Measurements from ENCODE around the gene PNLDC1. TPM values are rescaled to one million over a fixed set of nuclear protein-coding genes. Genes with fewer than 3 reads are reported as not detected.
"Not testable (repeated sequence)": the region's sequence is repeated elsewhere in the genome, so short reads cannot be mapped to it uniquely, and the experiment has no call there.

The PNLDC1 gene
- total RNA-seq, 2 experiments from 2014 or later: 0.57 to 0.79 TPM

GRCh38 chr6:159807150-159807858 lies 7.2 kb downstream of the PNLDC1 start:
- CTCF ChIA-PET: interaction anchor here (0.8 to 1.4 kb wide), 2 partner anchors 16 to 84 kb away, joined by 3 read pairs; no protein-coding TSS in a partner anchor
- POLR2A ChIA-PET: no interaction called here
- no peak overlapping the region for H3K27ac Mint-ChIP-seq

GRCh38 chr6:159808647-159809046 lies 8.6 kb downstream of the PNLDC1 start:
- Mint-ChIP-seq H3K4me3 (no peak overlapping the region), H3K9me3 (ENCODE audit: insufficient read depth) (no peaks in the 10 kb centered on the region), H3K27ac (no peak overlapping the region), H3K27me3 (ENCODE audit: low read depth) (no peaks in the 10 kb centered on the region), H3K4me1 (ENCODE audit: low read depth) (peaks cover 4% of the 10 kb centered on the region), H3K36me3 (ENCODE audit: low read depth) (no peaks in the 10 kb centered on the region)
- DNase-seq (no peak), ATAC-seq (no peak)
- CTCF ChIA-PET: no interaction called here
- POLR2A ChIA-PET: no interaction called here

More at GRCh38 chr6:159807150-159807858, 7.2 kb downstream of the PNLDC1 start:
- Mint-ChIP-seq H3K27me3 (ENCODE audit: low read depth) (no peaks in the 10 kb centered on the region), H3K4me1 (ENCODE audit: low read depth) (peaks cover 4% of the 10 kb centered on the region), H3K9me3 (ENCODE audit: insufficient read depth) (no peaks in the 10 kb centered on the region), H3K36me3 (ENCODE audit: low read depth) (no peaks in the 10 kb centered on the region), H3K4me3 (no peak overlapping the region)
- ATAC-seq (no peak), DNase-seq (no peak)

- Mint-ChIP-seq H3K36me3 (ENCODE audit: low read depth) (no peaks in the 10 kb centered on the region), H3K9me3 (ENCODE audit: insufficient read depth) (no peaks in the 10 kb centered on the region), H3K4me3 (no peak overlapping the region), H3K27ac (no peak overlapping the region), H3K27me3 (ENCODE audit: low read depth) (no peaks in the 10 kb centered on the region), H3K4me1 (ENCODE audit: low read depth) (peaks cover 4% of the 10 kb centered on the region)
- CTCF ChIA-PET: no interaction called here
- POLR2A ChIA-PET: no interaction called here
- DNase-seq (no peak), ATAC-seq (no peak)
Observed at GRCh38 chr6:159809149-159809548, 9.1 kb downstream of the PNLDC1 start.

GRCh38 chr6:159813781-159814180 lies 13.7 kb downstream of the PNLDC1 start:
- Mint-ChIP-seq H3K4me3 (no peak overlapping the region), H3K4me1 (ENCODE audit: low read depth) (peaks cover 4% of the 10 kb centered on the region), H3K27ac (no peak overlapping the region), H3K9me3 (ENCODE audit: insufficient read depth) (no peaks in the 10 kb centered on the region), H3K27me3 (ENCODE audit: low read depth) (no peaks in the 10 kb centered on the region), H3K36me3 (ENCODE audit: low read depth) (no peaks in the 10 kb centered on the region)
- ChIA-PET POLR2A (no interaction called here), CTCF (no interaction called here)
- no peak for DNase-seq
- ATAC-seq: no peak

GRCh38 chr6:159815410-159815809 lies 15.3 kb downstream of the PNLDC1 start:
- H3K9me3 Mint-ChIP-seq (ENCODE audit: insufficient read depth): no peaks in the 10 kb centered on the region
- CTCF ChIA-PET: no interaction called here
- peaks cover 13% of the 10 kb centered on the region for H3K4me1 Mint-ChIP-seq (ENCODE audit: low read depth)
- DNase-seq (no peak), ATAC-seq (no peak)
- H3K36me3 Mint-ChIP-seq (ENCODE audit: low read depth): no peaks in the 10 kb centered on the region
- H3K27me3 Mint-ChIP-seq (ENCODE audit: low read depth): no peaks in the 10 kb centered on the region
- POLR2A ChIA-PET: no interaction called here
- no peak overlapping the region for H3K4me3 Mint-ChIP-seq
- H3K27ac Mint-ChIP-seq: no peak overlapping the region

- DNase-seq; POLR2A ChIA-PET; H3K9me3 Mint-ChIP-seq (ENCODE audit: insufficient read depth); H3K27me3 Mint-ChIP-seq (ENCODE audit: low read depth); ATAC-seq; H3K4me3 Mint-ChIP-seq; CTCF ChIA-PET; H3K36me3 Mint-ChIP-seq (ENCODE audit: low read depth): not testable (repeated sequence)
- H3K27ac Mint-ChIP-seq: peak overlapping the region; percentile 14
- peaks cover 23% of the 10 kb centered on the region for H3K4me1 Mint-ChIP-seq (ENCODE audit: low read depth)
Observed at GRCh38 chr6:159816775-159817174, 16.7 kb downstream of the PNLDC1 start.

- DNase-seq (no peak), ATAC-seq (no peak)
- Mint-ChIP-seq H3K27me3 (ENCODE audit: low read depth) (no peaks in the 10 kb centered on the region), H3K27ac (no peak overlapping the region), H3K36me3 (ENCODE audit: low read depth) (no peaks in the 10 kb centered on the region), H3K4me1 (ENCODE audit: low read depth) (peaks cover 23% of the 10 kb centered on the region), H3K9me3 (ENCODE audit: insufficient read depth) (no peaks in the 10 kb centered on the region), H3K4me3 (no peak overlapping the region)
- ChIA-PET POLR2A (interaction anchor here (5.2 kb wide), 1 partner anchor 28 kb away, joined by 24 read pairs; the partner anchor contains the start of genes MRPL18 and TCP1), CTCF (interaction anchor here (0.6 kb wide), 1 partner anchor 28 kb away, joined by 3 read pairs; no protein-coding TSS in a partner anchor)
Observed at GRCh38 chr6:159817951-159818739, 18.1 kb downstream of the PNLDC1 start.

GRCh38 chr6:159819098-159819497 lies 19.0 kb downstream of the PNLDC1 start:
- H3K27me3 Mint-ChIP-seq (ENCODE audit: low read depth): no peaks in the 10 kb centered on the region
- ATAC-seq: no peak
- H3K9me3 Mint-ChIP-seq (ENCODE audit: insufficient read depth): no peaks in the 10 kb centered on the region
- DNase-seq: no peak
- ChIA-PET POLR2A (interaction anchor here (5.2 kb wide), 1 partner anchor 29 kb away, joined by 24 read pairs; the partner anchor contains the start of genes MRPL18 and TCP1), CTCF (interaction anchor here (1.4 kb wide), 1 partner anchor 34 kb away, joined by 4 read pairs; no protein-coding TSS in a partner anchor)
- H3K4me3 Mint-ChIP-seq: peak overlapping the region; percentile 72
- H3K36me3 Mint-ChIP-seq (ENCODE audit: low read depth): no peaks in the 10 kb centered on the region
- H3K27ac Mint-ChIP-seq: peak overlapping the region; percentile 95
- H3K4me1 Mint-ChIP-seq (ENCODE audit: low read depth): peaks cover 23% of the 10 kb centered on the region

GRCh38 chr6:159819932-159820640 lies 20.0 kb downstream of the PNLDC1 start:
- CTCF ChIA-PET: interaction anchor here (0.8 to 1.4 kb wide), 2 partner anchors 14 to 33 kb away, joined by 3 to 4 read pairs; no protein-coding TSS in a partner anchor
- ATAC-seq: peak; percentile 85
- H3K4me1 Mint-ChIP-seq (ENCODE audit: low read depth): peaks cover 23% of the 10 kb centered on the region
- no peaks in the 10 kb centered on the region for H3K36me3 Mint-ChIP-seq (ENCODE audit: low read depth)
- H3K9me3 Mint-ChIP-seq (ENCODE audit: insufficient read depth): no peaks in the 10 kb centered on the region
- no peaks in the 10 kb centered on the region for H3K27me3 Mint-ChIP-seq (ENCODE audit: low read depth)
- H3K4me3 Mint-ChIP-seq: peak overlapping the region; percentile 72
- peak overlapping the region; percentile 95 for H3K27ac Mint-ChIP-seq
- peak; percentile 72 for DNase-seq
- POLR2A ChIA-PET: interaction anchor here (0.8 to 5.2 kb wide), 2 partner anchors 30 to 125 kb away, joined by 3 to 24 read pairs; partner anchors contain the start of genes MRPL18 and TCP1

- H3K4me3 Mint-ChIP-seq: no peak overlapping the region
- H3K27me3 Mint-ChIP-seq (ENCODE audit: low read depth): no peaks in the 10 kb centered on the region
- H3K9me3 Mint-ChIP-seq (ENCODE audit: insufficient read depth): no peaks in the 10 kb centered on the region
- H3K4me1 Mint-ChIP-seq (ENCODE audit: low read depth): peaks cover 23% of the 10 kb centered on the region
- no peaks in the 10 kb centered on the region for H3K36me3 Mint-ChIP-seq (ENCODE audit: low read depth)
- DNase-seq (no peak), ATAC-seq (no peak)
- POLR2A ChIA-PET: interaction anchor here (5.2 kb wide), 1 partner anchor 31 kb away, joined by 24 read pairs; the partner anchor contains the start of genes MRPL18 and TCP1
- peak overlapping the region; percentile 68 for H3K27ac Mint-ChIP-seq
- CTCF ChIA-PET: interaction anchor here (0.8 to 1.3 kb wide), 2 partner anchors 30 to 31 kb away, joined by 3 read pairs; partner anchors contain the start of gene MRPL18
Observed at GRCh38 chr6:159821122-159821521, 21.0 kb downstream of the PNLDC1 start.

- Mint-ChIP-seq H3K27me3 (ENCODE audit: low read depth) (no peaks in the 10 kb centered on the region), H3K9me3 (ENCODE audit: insufficient read depth) (no peaks in the 10 kb centered on the region), H3K4me1 (ENCODE audit: low read depth) (peaks cover 23% of the 10 kb centered on the region), H3K4me3 (no peak overlapping the region), H3K36me3 (ENCODE audit: low read depth) (no peaks in the 10 kb centered on the region), H3K27ac (no peak overlapping the region)
- DNase-seq (no peak), ATAC-seq (no peak)
- ChIA-PET CTCF (interaction anchor here (0.7 to 1.3 kb wide), 2 partner anchors 31 to 178 kb away, joined by 3 read pairs; no protein-coding TSS in a partner anchor), POLR2A (interaction anchor here (5.2 kb wide), 1 partner anchor 31 kb away, joined by 24 read pairs; the partner anchor contains the start of genes MRPL18 and TCP1)
Observed at GRCh38 chr6:159821726-159822125, 21.6 kb downstream of the PNLDC1 start.
